Measurements from ENCODE around the gene IL1RL1.

GRCh38 chr2:102289129-102289528 lies 22.2 kb upstream of the IL1RL1 start:
- TF ChIP-seq EZH2phosphoT487 (IDR thresholded peaks at IDR 0.05; ENCODE audit: borderline replicate concordance, low read depth, low read length) (no peak), CTCF (conservative IDR thresholded peaks at IDR 0.05; ENCODE audit: low read length) (no peak)
